ENCODE data around the gene CHST3. TPM values are rescaled to one million over a fixed set of nuclear protein-coding genes. Genes with fewer than 3 reads are reported as not detected.
A peak's percentile ranks its signal among the peaks of the same experiment; 100 is the strongest.

Gene CHST3
- total and polyA plus RNA-seq, 8 donors: 3.1 to 10.8 (median 3.6) TPM

DNA sequence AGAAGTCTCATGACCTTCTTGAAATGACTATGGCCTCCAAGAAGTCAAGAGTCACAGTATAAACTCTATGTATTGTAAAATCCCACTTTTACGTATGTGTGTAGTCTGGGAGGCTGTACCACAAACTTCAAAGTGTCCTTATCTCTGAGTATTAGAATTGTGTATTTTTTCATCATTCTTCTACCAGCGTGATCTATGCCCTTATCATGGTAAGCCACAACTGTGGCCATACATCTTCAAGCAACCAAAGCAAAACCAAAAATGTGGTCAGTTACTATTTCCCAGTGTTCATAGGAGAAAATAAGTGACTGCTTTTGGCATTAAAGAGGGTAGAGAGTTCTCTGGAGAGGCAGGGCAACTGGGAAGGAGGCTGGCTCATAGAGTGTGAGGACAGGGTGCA lies 81.4 kb downstream of the CHST3 start:
- H3K4me1 ChIP-seq: no peaks in the 10 kb centered on the region
- 85 to 87% methylated on average over 2 of the region's 2 CpGs for WGBS, 2 donors
- no peak overlapping the region for H3K4me3 ChIP-seq
- TF ChIP-seq, protein P1, sequence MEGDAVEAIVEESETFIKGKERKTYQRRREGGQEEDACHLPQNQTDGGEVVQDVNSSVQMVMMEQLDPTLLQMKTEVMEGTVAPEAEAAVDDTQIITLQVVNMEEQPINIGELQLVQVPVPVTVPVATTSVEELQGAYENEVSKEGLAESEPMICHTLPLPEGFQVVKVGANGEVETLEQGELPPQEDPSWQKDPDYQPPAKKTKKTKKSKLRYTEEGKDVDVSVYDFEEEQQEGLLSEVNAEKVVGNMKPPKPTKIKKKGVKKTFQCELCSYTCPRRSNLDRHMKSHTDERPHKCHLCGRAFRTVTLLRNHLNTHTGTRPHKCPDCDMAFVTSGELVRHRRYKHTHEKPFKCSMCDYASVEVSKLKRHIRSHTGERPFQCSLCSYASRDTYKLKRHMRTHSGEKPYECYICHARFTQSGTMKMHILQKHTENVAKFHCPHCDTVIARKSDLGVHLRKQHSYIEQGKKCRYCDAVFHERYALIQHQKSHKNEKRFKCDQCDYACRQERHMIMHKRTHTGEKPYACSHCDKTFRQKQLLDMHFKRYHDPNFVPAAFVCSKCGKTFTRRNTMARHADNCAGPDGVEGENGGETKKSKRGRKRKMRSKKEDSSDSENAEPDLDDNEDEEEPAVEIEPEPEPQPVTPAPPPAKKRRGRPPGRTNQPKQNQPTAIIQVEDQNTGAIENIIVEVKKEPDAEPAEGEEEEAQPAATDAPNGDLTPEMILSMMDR (IDR thresholded peaks at IDR 0.05): no peak
- intact Hi-C loops (cut with DNase I): loop anchor here in 1 of 3 donors (10.0 kb wide), 1 partner anchor 91 kb away; no protein-coding TSS in a partner anchor
- no peak overlapping the region for H3K27ac ChIP-seq
- no peaks in the 10 kb centered on the region for H3K27me3 ChIP-seq
- DNase-seq (no peak), ATAC-seq (no peak), FAIRE-seq (no peak)
- H3K36me3 ChIP-seq: no peaks in the 10 kb centered on the region
- no peaks in the 10 kb centered on the region for H3K9me3 ChIP-seq

DNA sequence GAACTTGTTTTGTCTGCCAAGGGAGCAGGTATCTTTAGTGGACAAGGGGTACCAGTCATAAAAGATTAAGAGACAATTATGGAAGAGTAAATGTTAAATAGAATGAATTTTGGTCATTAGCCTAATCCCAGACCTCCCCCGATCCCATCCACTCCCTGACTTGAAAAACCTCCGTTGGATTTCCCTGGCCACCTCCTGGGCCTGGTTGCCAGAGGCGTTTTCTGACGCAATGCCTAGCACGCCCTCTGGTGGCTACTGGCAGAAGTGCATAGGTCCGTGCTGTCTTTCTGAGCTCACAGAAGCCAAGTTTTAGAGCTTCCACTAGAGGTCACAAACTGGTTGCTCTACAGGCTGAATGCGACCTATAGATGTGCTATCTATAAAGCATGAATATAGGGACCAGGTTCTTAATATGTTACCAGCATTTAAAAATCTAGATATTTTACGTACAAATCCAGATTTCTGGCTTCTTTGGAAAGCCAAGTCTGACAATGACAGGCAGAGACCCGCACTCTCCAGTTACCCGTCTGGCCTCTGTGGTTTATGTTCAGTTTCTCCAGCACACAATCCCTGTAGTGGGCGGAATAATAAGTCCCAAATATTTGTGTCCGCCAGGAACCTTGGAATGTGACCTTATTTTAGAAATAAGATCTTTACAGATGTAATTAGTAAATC lies 84.4 kb downstream of the CHST3 start:
- 23 to 26% methylated on average over 12 of the region's 12 CpGs for WGBS, 2 donors
- no peak overlapping the region for H3K4me3 ChIP-seq
- no peaks in the 10 kb centered on the region for H3K4me1 ChIP-seq
- H3K27me3 ChIP-seq: no peaks in the 10 kb centered on the region
- TF ChIP-seq, protein P1 (IDR thresholded peaks at IDR 0.05): peak; percentile 96 to 100 (median 98)
- no peak overlapping the region for H3K27ac ChIP-seq
- peak; percentile 86 for FAIRE-seq
- intact Hi-C loops (cut with DNase I): loop anchor here in 1 of 3 donors (10.0 kb wide), 1 partner anchor 94 kb away; no protein-coding TSS in a partner anchor
- no peaks in the 10 kb centered on the region for H3K9me3 ChIP-seq
- peak; percentile 85 to 97 (median 93) for DNase-seq
- ATAC-seq: peak; percentile 89 to 98 (median 94)
- no peaks in the 10 kb centered on the region for H3K36me3 ChIP-seq

- intact Hi-C loops (cut with DNase I): loop anchor here in 1 of 3 donors (10.0 kb wide), 1 partner anchor 95 kb away; no protein-coding TSS in a partner anchor
- ATAC-seq (no peak), FAIRE-seq (no peak), DNase-seq (no peak)
- WGBS, 2 donors: 72 to 80% methylated on average over 1 of the region's 1 CpG
- no peaks in the 10 kb centered on the region for H3K27me3 ChIP-seq
- no peak overlapping the region for H3K27ac ChIP-seq
- no peak overlapping the region for H3K4me3 ChIP-seq
- H3K9me3 ChIP-seq: no peaks in the 10 kb centered on the region
- H3K36me3 ChIP-seq: no peaks in the 10 kb centered on the region
- TF ChIP-seq, protein P1 (IDR thresholded peaks at IDR 0.05): no peak
- no peaks in the 10 kb centered on the region for H3K4me1 ChIP-seq
Observed at GRCh38 chr10:72049472-72049871, 85.3 kb downstream of the CHST3 start.

DNA sequence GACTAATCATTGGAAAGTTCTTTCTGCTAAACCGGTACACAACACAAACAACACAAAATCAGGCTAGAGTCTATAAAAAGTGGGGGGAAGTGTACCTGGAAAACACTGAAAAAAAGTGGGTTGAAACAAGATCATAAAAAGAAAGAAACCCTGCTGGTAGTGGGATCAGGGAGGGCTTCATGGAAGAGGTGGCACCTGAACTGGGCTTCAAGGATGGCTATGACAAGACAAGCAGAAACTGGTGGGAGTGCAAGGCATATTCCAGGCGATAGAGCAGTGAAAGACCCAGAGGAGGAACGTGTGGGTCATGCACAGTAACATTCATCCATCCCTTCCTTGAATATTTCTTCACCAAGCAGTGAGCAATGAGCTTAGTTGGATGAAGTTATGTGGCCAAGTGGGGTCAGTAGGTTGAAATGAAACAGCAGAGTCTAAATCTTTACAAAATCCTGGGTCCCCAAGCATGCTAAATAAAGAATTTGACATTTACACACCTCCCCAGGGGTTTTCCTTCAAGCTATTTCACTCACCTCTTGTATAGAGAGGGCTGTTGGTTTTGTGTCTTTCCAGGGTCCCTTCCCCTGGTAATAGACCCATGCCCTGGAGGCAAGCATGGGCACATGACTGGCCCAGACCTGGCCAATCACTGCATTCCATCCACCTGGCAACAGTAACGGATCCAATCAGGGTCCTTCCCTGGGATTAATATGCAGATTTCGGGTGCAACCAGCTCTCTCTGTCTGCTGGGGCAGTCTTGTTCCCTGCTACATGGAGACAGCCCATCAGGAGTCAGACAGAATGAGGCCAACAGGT lies 86.0 kb downstream of the CHST3 start:
- H3K9me3 ChIP-seq: no peaks in the 10 kb centered on the region
- intact Hi-C loops (cut with DNase I): loop anchor here in 1 of 3 donors (10.0 kb wide), 2 partner anchors 95 to 295 kb away; no protein-coding TSS in a partner anchor
- H3K27me3 ChIP-seq: no peaks in the 10 kb centered on the region
- H3K4me1 ChIP-seq: no peaks in the 10 kb centered on the region
- no peaks in the 10 kb centered on the region for H3K36me3 ChIP-seq
- TF ChIP-seq, protein P1 (IDR thresholded peaks at IDR 0.05): no peak
- 88 to 94% methylated on average over 5 of the region's 5 CpGs for WGBS, 2 donors
- DNase-seq (no peak), ATAC-seq (no peak), FAIRE-seq (no peak)
- no peak overlapping the region for H3K4me3 ChIP-seq
- H3K27ac ChIP-seq: no peak overlapping the region

Data from pancreas (tissue), 10 donors.